ENCODE measurements around the gene SORBS2. TPM values are rescaled to one million over a fixed set of nuclear protein-coding genes. Genes with fewer than 3 reads are reported as not detected.

Gene SORBS2
- total RNA-seq, 4 donors from 2014 or later, result 92.7 to 234 (median 122) TPM

- H3K36me3 ChIP-seq, result no peaks in the 10 kb centered on the region
- no peak overlapping the region for H3K4me3 ChIP-seq
- TF ChIP-seq EP300 (IDR thresholded peaks at IDR 0.05; ENCODE audit: low read depth) (no peak), POLR2AphosphoS5 (IDR thresholded peaks at IDR 0.05) (no peak), POLR2A (IDR thresholded peaks at IDR 0.05) (no peak)
- TF ChIP-seq, protein P1, sequence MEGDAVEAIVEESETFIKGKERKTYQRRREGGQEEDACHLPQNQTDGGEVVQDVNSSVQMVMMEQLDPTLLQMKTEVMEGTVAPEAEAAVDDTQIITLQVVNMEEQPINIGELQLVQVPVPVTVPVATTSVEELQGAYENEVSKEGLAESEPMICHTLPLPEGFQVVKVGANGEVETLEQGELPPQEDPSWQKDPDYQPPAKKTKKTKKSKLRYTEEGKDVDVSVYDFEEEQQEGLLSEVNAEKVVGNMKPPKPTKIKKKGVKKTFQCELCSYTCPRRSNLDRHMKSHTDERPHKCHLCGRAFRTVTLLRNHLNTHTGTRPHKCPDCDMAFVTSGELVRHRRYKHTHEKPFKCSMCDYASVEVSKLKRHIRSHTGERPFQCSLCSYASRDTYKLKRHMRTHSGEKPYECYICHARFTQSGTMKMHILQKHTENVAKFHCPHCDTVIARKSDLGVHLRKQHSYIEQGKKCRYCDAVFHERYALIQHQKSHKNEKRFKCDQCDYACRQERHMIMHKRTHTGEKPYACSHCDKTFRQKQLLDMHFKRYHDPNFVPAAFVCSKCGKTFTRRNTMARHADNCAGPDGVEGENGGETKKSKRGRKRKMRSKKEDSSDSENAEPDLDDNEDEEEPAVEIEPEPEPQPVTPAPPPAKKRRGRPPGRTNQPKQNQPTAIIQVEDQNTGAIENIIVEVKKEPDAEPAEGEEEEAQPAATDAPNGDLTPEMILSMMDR (IDR thresholded peaks at IDR 0.05), result no peak
- in situ Hi-C loops (cut with MboI; ENCODE audit: low pct_ligation_motif_present in 1 of 4, low pct_unique_long_range_greater_than_20kb in 1 of 4, low sequenced_read_pairs in 3 of 4), result loop anchor here in 1 of 4 donors (10.0 kb wide), 1 partner anchor 125 kb away; the partner anchor contains the start of gene CCDC110
- H3K9me3 ChIP-seq, result no peaks in the 10 kb centered on the region
- peak; percentile 14 for DNase-seq
- no peaks in the 10 kb centered on the region for H3K27me3 ChIP-seq
- 62 to 78% methylated on average over 4 to 12 of the region's 12 CpGs for WGBS, 2 donors (ENCODE audit: low coverage in 1 of 2)
- peak overlapping the region; percentile 30 to 75 (median 68) for H3K27ac ChIP-seq
- intact Hi-C loops (cut with DNase I; ENCODE audit: low total_unique reads), result loop anchor here (10.0 kb wide), 1 partner anchor 65 kb away; the partner anchor contains the start of gene PDLIM3
- no peaks in the 10 kb centered on the region for H3K4me1 ChIP-seq
Observed at GRCh38 chr4:185599553-185600243, 212.3 kb downstream of the SORBS2 start.

- Histone ChIP-seq H3K27ac (peak overlapping the region; percentile 30 to 75 (median 68)), H3K4me1 (no peaks in the 10 kb centered on the region), H3K27me3 (no peaks in the 10 kb centered on the region), H3K36me3 (no peaks in the 10 kb centered on the region), H3K4me3 (no peak overlapping the region), H3K9me3 (no peaks in the 10 kb centered on the region)
- intact Hi-C loops (cut with DNase I; ENCODE audit: low total_unique reads) (loop anchor here (10.0 kb wide), 1 partner anchor 64 kb away; the partner anchor contains the start of gene PDLIM3), in situ Hi-C loops (cut with MboI; ENCODE audit: low pct_ligation_motif_present in 1 of 4, low pct_unique_long_range_greater_than_20kb in 1 of 4, low sequenced_read_pairs in 3 of 4) (loop anchor here in 1 of 4 donors (10.0 kb wide), 1 partner anchor 124 kb away; the partner anchor contains the start of gene CCDC110)
- DNase-seq, result no peak
- 69 to 73% methylated on average over 7 of the region's 7 CpGs for WGBS, 2 donors (ENCODE audit: low coverage in 1 of 2)
- no peak for TF ChIP-seq POLR2A (IDR thresholded peaks at IDR 0.05)
- TF ChIP-seq POLR2AphosphoS5 (IDR thresholded peaks at IDR 0.05), result no peak
- TF ChIP-seq, protein P1 (IDR thresholded peaks at IDR 0.05), result no peak
- no peak for TF ChIP-seq EP300 (IDR thresholded peaks at IDR 0.05; ENCODE audit: low read depth)
Observed at GRCh38 chr4:185598846-185599552, 213.0 kb downstream of the SORBS2 start.

- no peaks in the 10 kb centered on the region for H3K4me1 ChIP-seq
- no peak overlapping the region for H3K4me3 ChIP-seq
- no peaks in the 10 kb centered on the region for H3K36me3 ChIP-seq
- TF ChIP-seq, protein P1 (IDR thresholded peaks at IDR 0.05), result peak; percentile 96 to 99 (median 99)
- no peak for TF ChIP-seq EP300 (IDR thresholded peaks at IDR 0.05; ENCODE audit: low read depth)
- TF ChIP-seq POLR2AphosphoS5 (IDR thresholded peaks at IDR 0.05), result peak in 2 of 3 donors; percentile 13 to 47
- WGBS, 2 donors (ENCODE audit: low coverage in 1 of 2), result 32 to 47% methylated on average over 6 to 9 of the region's 9 CpGs
- intact Hi-C loops (cut with DNase I; ENCODE audit: low total_unique reads) (loop anchor here (10.0 kb wide), 1 partner anchor 63 kb away; the partner anchor contains the start of gene PDLIM3), in situ Hi-C loops (cut with MboI; ENCODE audit: low pct_ligation_motif_present in 1 of 4, low pct_unique_long_range_greater_than_20kb in 1 of 4, low sequenced_read_pairs in 3 of 4) (loop anchor here in 1 of 4 donors (10.0 kb wide), 1 partner anchor 123 kb away; the partner anchor contains the start of gene CCDC110)
- H3K27ac ChIP-seq, result peak overlapping the region in 3 of 4 donors; percentile 49 to 70 (median 65)
- H3K9me3 ChIP-seq, result no peaks in the 10 kb centered on the region
- no peaks in the 10 kb centered on the region for H3K27me3 ChIP-seq
- peak; percentile 74 for DNase-seq
Observed at GRCh38 chr4:185597532-185598188, 214.3 kb downstream of the SORBS2 start.

All from transverse colon (tissue), 4 donors.